GM21619 (cell line): ENCODE results near the gene GNAT1.
A peak's percentile ranks its signal among the peaks of the same experiment; 100 is the strongest.
"Not testable (repeated sequence)": the region's sequence is repeated elsewhere in the genome, so short reads cannot be mapped to it uniquely, and the experiment has no call there.

ENCODE experiments used
- ATAC-seq: cut with Tn5 transposase; IDR thresholded peaks from one replicate; pipeline ENCODE4 v1.9.1; 2021; ENCODE audit not compliant: unreplicated experiment

Gene GNAT1

DNA sequence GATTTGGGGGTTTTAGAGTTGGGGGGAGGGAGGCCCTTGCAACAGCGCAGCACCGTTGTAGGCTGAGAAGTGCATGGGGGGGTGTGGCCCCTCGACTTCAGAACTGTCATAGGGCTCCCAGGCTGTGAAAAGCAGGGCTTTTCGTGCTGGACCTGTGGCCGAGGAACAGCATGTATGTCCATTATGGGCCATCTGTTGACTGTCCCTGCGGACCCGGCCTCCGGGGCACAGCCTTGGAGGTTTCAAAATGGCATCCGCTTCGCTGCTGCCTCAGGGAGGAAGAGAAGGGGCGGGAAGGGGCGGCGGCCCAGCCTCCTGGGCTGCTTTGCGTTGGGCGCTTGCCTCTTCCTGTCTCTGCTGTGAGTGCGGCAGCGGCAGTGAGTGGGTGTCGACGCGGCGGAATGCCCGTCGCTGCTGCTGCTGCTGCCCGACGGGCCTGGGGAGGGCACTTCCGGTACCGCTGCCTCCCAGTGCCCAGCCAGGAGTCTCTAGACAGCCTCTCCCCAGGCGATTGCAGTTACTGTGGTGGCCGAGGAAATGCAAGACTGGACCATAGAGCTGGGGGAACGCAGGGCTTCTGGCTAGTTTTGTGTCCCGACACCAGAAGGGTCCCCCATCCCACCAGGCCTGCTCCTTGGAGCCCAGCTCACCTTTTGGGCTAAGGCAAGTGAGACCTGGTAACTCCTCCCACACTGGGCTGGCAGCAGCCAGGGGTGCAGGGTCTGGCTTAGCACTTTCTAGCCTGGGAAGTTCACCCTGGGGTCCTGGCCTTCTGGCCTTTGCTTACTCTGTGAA lies 46.5 kb downstream of the GNAT1 start:
- peak; percentile 21 for ATAC-seq

DNA sequence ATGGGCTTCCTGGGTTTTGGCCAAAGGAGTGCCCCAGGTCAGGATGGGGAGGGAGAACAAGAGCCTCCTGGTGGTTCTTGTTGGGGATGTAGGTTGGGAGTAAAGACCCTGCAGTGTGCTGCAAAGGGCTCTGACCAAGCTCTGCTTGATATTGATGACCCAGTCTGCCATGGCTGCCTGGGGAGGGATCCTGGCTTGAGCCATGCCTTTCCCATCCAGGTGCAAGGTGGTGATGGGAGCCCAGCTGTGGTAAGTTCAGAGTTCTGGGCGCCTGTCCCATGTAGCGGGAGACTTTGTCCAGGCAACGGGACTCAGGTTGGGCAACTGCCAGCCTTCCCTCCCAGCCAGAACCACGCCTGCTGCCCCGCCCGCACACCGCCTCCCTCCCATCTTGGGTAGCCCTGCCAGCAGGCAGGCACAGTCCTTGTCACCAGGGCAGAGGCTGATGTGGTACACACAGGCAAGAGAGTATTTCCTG lies 47.2 kb downstream of the GNAT1 start:
- ATAC-seq = no peak

DNA sequence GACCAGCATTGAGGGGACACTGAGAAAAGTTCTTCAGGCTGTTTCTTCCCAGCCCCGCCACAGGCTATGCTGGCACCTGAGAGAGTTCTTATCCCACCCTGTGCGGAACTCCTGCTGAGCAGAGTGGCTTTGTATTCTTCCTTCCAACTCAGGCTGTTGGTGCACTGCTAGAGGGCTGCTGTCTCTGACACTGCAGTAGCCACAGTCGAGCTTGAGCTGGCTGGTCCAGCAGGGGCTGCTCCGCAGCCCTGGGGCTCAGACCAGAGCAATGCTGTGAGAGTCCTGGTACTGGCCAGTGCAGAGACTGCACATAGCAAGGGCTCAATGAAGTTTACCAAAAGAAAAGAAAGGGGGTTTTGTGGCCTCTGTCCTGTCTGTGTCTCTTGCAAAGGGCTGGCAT lies 48.2 kb downstream of the GNAT1 start:
- no peak for ATAC-seq

DNA sequence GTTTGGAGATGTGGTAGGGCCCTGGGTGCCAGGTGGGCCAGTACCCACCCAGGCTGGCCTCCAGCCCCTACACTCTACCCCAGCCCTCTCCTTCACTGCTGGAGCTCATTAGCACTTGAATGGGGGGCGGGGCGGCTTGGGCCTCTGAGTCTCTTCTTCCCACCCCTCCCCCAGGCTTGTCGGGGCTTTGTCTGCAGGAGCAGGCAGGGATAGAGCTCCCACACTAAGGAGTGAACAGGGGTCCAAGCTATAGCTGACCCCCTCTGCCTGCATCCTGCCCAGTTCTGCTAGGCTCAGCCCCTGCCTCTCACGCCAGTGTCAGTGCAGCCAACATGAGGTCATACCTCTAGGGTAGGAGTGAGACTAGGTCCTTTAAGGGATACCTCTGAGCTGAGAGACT lies 49.8 kb downstream of the GNAT1 start:
- ATAC-seq = no peak

DNA sequence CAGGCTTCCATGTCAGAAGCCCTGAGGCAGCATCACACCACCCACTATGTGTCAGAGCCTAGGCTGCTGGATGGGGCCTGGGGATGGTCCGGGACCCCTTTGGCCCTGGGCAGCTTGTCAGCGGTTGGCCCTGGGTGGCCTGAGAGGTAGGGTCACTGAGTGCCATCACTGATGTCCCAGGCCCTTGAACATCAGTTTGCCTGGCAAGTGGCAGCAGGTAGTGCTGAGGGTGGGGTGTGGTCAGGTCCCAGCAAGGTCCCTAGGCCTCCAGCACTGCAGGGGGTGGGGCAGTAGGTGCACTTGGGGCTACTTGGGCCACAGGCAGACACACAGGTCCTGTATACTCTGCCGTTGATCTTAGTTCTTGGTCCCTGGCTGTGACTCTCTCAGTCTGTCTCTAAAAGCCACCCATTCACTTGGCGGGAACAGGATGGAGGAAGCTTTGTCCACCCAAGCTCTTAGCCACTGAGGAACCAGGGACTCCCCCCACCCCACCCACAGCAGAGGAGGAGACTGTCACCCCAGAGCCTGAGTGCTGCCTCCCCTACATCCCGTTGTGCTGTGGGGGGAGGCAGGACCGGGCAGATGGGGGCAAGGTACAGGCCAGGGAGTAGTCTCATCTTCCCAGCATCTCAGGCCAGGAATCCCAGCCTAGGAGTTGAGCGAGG lies 50.4 kb downstream of the GNAT1 start:
- no peak for ATAC-seq

DNA sequence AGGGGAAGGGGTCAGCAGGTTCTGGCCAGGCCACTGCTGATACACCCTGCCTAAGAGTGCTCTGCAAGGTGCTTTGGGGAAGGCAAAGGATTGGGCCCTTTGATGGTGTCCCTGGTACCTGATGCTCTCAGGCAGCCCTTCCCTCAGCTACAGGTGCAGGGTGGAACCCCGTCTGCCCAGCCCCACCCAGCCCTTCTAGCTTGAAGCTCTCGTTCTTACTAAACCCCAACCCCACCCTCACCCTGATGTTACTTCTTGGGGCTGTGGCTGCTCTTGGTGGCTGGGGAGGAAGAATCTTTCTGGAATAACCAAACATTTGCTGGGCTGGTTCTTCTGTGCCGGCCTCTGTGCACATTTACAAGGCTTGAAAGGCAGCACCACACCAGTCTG lies 51.0 kb downstream of the GNAT1 start:
- no peak for ATAC-seq

DNA sequence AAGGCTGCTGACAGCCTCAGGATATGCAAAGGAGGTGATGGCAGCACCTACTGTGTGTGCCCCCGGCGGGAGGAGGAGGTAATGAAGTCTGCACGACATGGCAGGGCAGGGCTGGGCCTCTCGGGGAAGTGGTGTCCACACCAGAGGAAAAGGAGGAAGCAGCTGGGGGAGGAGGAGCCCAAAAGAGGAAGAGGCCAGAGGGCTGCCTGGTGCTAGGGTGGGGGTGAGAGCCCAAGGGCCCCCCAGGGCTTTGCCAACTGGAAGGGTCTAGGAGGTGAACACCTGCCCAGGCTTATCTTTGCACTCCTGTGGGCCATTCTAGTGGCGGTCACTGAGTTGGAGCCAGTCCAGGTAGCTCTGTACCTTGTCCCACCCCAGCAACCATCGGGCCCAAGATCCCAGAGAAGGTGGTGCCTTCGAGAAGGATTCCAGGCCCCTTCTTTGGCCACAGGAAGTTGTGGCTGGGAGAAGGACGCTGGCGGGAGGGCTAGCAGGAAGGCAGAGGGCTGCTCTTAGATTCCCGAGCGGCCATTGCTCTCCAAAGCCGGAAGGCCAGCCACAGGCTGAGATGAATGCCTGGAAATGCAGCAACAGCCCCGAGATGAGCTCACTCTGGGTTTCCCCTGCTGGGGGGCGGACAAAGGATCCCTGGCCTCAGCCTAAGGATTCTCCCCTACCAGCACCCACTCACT lies 51.6 kb downstream of the GNAT1 start:
- ATAC-seq = no peak

DNA sequence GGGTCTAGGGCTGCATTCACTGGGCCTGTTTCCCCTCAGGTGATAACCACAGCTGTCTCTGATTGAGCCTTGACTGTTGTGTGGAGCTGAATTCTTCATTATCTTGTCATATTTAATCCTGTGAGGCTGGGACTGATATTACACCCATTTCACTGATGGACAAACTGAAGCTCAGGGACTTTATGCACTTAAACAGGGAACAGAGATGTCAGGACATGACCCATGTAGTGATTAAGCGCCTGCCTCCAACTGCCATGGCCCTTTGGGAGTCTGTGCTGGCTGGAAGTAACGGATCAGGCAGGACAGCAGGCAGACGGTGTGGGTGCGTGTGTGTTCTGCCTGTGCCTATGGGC lies 52.1 kb downstream of the GNAT1 start:
- no peak for ATAC-seq

DNA sequence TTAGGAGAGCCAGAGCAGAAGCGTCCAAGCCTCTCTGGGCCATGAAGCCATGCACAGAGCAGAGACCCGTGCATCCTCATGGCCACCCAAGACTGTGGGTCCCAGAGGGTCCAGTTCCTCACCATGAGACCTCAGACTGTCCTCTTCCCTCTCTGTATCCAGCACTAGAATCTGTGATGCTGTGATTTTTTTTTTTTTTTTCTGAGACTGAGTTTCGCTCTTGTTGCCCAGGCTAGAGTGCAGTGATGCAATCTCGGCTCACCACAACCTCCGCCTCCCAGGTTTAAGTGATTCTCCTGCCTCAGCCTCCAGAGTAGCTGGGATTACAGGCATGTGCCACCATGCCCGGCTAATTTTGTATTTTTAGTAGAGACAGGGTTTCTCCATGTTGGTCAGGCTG lies 53.4 kb downstream of the GNAT1 start:
- not testable (repeated sequence) for ATAC-seq

DNA sequence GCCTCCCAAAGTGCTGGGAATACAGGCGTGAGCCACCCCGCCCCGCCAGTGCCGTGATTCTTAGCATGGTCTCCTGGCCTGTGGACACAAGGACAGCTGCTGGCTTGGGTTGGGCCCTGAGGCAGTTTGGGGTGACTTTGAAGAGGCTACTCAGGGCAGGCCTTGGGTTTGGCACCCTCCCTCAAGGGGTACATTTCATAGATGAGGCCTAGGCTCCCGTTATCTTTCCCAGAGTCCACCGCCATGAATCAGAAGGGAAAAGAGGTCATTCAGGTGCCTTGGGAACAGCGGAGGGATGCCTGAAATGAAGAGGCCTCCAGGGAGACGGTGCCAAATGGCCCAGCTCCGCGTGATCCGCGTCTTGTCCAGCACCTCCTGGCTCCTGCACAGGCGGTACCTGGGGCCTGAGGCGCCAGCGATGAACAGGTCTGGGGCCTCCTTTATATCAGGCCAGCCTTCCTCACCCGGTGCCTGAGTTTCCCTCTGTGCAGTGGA lies 53.9 kb downstream of the GNAT1 start:
- ATAC-seq = no peak

DNA sequence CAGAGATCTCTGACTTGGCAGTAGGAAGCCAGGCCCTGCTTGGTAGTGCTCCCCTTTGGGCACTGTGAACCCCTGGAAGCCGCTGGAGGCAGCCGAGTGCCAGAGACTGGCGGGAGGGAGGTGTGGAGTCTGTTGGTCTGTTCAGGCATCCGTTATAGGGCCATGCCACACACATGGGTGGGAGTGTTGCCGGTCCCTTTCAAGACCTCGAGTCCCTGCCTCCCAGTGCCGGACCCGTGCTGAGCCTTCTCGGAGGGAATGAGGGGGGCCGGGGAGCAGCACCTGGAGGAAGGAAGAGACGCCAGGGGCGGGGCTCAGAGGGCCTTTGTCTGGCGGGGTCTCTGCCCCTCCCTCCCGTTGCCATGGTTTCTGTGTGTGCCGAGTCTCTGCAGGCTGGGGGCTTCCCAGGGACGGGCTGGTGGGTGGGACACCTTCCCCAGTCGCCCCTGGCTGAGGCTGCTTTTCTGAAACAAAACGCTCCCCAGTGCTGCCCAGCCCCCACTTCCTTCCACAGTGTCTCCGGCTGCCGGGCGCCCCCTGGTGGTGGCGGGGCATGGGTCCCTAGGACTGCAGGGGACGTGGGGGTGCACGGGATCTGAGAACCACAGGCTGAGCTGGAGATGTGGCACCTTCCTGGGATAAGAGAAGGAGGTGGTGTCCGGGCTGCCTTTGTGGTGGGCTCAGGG lies 54.6 kb downstream of the GNAT1 start:
- peak; percentile 49 for ATAC-seq

DNA sequence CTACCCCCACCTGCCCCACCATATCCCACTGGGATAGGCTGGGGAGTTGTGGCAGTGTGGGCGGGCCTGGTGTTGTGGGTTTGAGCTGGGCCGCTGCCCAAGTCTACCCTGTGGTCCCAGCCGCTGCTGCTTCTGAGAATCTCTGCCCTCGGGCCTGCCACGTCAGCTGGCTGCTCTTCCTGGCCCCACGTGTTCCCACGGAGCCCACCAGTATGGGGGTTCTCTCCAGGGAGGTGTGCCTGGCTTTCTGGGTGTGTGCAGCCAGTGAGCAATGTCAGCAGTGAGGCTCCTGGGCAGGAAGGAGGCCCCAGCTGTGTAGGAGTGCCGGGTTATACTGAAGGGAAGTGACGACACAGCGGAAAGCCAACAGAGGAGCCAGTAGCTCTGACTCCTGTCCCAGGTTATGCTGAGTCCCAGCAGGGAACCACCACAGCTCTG lies 55.1 kb downstream of the GNAT1 start:
- peak; percentile 43 for ATAC-seq
